PC-3 (cell line): ENCODE data around the gene C1orf21.

Experiments
- CTCF ChIP-seq: fragments of 300-600 bp; sonication (generic); conservative IDR thresholded peaks from 2 replicates; pipeline ENCODE4 v1.5.1; 2017; ENCODE audit warnings: antibody characterized with exemption, low read depth, mild to moderate bottlenecking, low read length
- EZH2 ChIP-seq: fragments of 300-600 bp; sonication (generic); IDR thresholded peaks from one replicate; pipeline ENCODE4 v1.6.1; 2017; ENCODE audit warnings: antibody characterized with exemption, mild to moderate bottlenecking, low read length; ENCODE audit not compliant: unreplicated experiment
- EZH2phosphoT487 ChIP-seq: fragments of 300-600 bp; sonication (generic); IDR thresholded peaks from 2 replicates; pipeline ENCODE4 v1.6.1; 2018; ENCODE audit warnings: mild to moderate bottlenecking, antibody characterized with exemption, low read length, borderline replicate concordance

- no peak for TF ChIP-seq CTCF
- no peak for TF ChIP-seq EZH2phosphoT487
- TF ChIP-seq EZH2 = no peak
Observed at GRCh38 chr1:184358256-184358655, 28.6 kb upstream of the C1orf21 start.
